Astrocyte (in vitro differentiated cells and primary cell): ENCODE results near the gene DSTN. TPM values are rescaled to one million over a fixed set of nuclear protein-coding genes. Genes with fewer than 3 reads are reported as not detected.
A peak's percentile ranks its signal among the peaks of the same experiment; 100 is the strongest.

Source experiments
- DNase-seq: peaks from one replicate; pipeline ENCODE4 v3.0.0-alpha.2; 2010; ENCODE audit warnings: low read depth
- FAIRE-seq: peaks from 2 replicates; lab custom pipeline; 2011; peaks lifted over from hg19 to GRCh38; lab: Jason Lieb, UNC
- H2AFZ ChIP-seq: 2 replicates; pipeline ENCODE4 v1.6.0; 2012; ENCODE audit warnings: low read depth, low read length, inconsistent platforms
- H3K27ac ChIP-seq: 2 replicates; pipeline ENCODE4 v1.5.1; 2011; ENCODE audit warnings: low read depth, low read length, inconsistent platforms
- H3K27me3 ChIP-seq: 2 replicates; pipeline ENCODE4 v1.6.0; 2011; ENCODE audit warnings: low read length, inconsistent platforms; ENCODE audit not compliant: insufficient read depth
- H3K36me3 ChIP-seq: 2 replicates; pipeline ENCODE4 v1.5.1; 2011; ENCODE audit warnings: low read length, inconsistent platforms; ENCODE audit not compliant: insufficient read depth
- H3K4me1 ChIP-seq: 2 replicates; pipeline ENCODE4 v1.5.1; 2011; ENCODE audit warnings: low read length, inconsistent platforms; ENCODE audit not compliant: insufficient read depth
- H3K4me2 ChIP-seq: 2 replicates; pipeline ENCODE4 v1.6.0; 2012; ENCODE audit warnings: low read length, inconsistent platforms
- H3K4me3 ChIP-seq: 2 replicates; pipeline ENCODE4 v1.5.1; 2011; ENCODE audit warnings: low read depth, mild to moderate bottlenecking, low read length, inconsistent platforms; ENCODE audit not compliant: insufficient read depth
- H3K79me2 ChIP-seq: 2 replicates; pipeline ENCODE4 v1.6.0; 2012; ENCODE audit warnings: mild to moderate bottlenecking, low read length, inconsistent platforms; ENCODE audit not compliant: insufficient read depth
- H3K9ac ChIP-seq: 2 replicates; pipeline ENCODE4 v1.6.0; 2012; ENCODE audit warnings: mild to moderate bottlenecking, low read length, inconsistent platforms
- H3K9me3 ChIP-seq: 2 replicates; pipeline ENCODE4 v1.5.1; 2012; ENCODE audit warnings: low read depth, mild to moderate bottlenecking, low read length, inconsistent platforms; ENCODE audit not compliant: insufficient read depth
- H4K20me1 ChIP-seq: 2 replicates; pipeline ENCODE4 v1.6.0; 2012; ENCODE audit warnings: low read length, inconsistent platforms; ENCODE audit not compliant: insufficient read depth
- H3K27ac Mint-ChIP-seq: one replicate; pipeline ENCODE4 v1.8.0; 2021; ENCODE audit warnings: mild to moderate bottlenecking, mixed read lengths; ENCODE audit not compliant: unreplicated experiment
- H3K27me3 Mint-ChIP-seq: one replicate; pipeline ENCODE4 v1.8.0; 2021; ENCODE audit warnings: low read depth, mixed read lengths; ENCODE audit not compliant: unreplicated experiment
- H3K36me3 Mint-ChIP-seq: one replicate; pipeline ENCODE4 v1.8.0; 2021; ENCODE audit warnings: low read depth, mixed read lengths; ENCODE audit not compliant: unreplicated experiment
- H3K4me1 Mint-ChIP-seq: one replicate; pipeline ENCODE4 v1.8.0; 2021; ENCODE audit warnings: low read depth, mixed read lengths; ENCODE audit not compliant: unreplicated experiment
- H3K4me3 Mint-ChIP-seq: one replicate; pipeline ENCODE4 v1.8.0; 2021; ENCODE audit warnings: mild to moderate bottlenecking, moderate library complexity, mixed read lengths; ENCODE audit not compliant: unreplicated experiment
- H3K9me3 Mint-ChIP-seq: one replicate; pipeline ENCODE4 v1.8.0; 2021; ENCODE audit warnings: mild to moderate bottlenecking, mixed read lengths; ENCODE audit not compliant: unreplicated experiment
- EZH2 ChIP-seq: IDR thresholded peaks from 2 replicates; pipeline ENCODE4 v1.6.1; 2012; ENCODE audit warnings: mild to moderate bottlenecking, low read length, inconsistent platforms; ENCODE audit not compliant: insufficient read depth
- total RNA-seq: library from RNA; stranded (reverse); gene quantifications from 2 replicates; pipeline ENCODE4 v1.2.1, GENCODE V29; 2021
- TF ChIP-seq, protein P1 (sequence below): IDR thresholded peaks from 2 replicates; pipeline ENCODE4 v1.5.1; 2011; ENCODE audit warnings: low read depth, mild to moderate bottlenecking, inconsistent platforms, low read length, moderate library complexity; ENCODE audit not compliant: insufficient read depth

Gene DSTN
- total RNA-seq, 1 donor from 2014 or later: 552 TPM

- TF ChIP-seq, protein P1, sequence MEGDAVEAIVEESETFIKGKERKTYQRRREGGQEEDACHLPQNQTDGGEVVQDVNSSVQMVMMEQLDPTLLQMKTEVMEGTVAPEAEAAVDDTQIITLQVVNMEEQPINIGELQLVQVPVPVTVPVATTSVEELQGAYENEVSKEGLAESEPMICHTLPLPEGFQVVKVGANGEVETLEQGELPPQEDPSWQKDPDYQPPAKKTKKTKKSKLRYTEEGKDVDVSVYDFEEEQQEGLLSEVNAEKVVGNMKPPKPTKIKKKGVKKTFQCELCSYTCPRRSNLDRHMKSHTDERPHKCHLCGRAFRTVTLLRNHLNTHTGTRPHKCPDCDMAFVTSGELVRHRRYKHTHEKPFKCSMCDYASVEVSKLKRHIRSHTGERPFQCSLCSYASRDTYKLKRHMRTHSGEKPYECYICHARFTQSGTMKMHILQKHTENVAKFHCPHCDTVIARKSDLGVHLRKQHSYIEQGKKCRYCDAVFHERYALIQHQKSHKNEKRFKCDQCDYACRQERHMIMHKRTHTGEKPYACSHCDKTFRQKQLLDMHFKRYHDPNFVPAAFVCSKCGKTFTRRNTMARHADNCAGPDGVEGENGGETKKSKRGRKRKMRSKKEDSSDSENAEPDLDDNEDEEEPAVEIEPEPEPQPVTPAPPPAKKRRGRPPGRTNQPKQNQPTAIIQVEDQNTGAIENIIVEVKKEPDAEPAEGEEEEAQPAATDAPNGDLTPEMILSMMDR: no peak
- TF ChIP-seq EZH2: no peak
- Mint-ChIP-seq H3K9me3 (peaks cover under 1% of the 10 kb centered on the region), H3K27me3 (no peaks in the 10 kb centered on the region), H3K4me1 (peaks cover 38% of the 10 kb centered on the region), H3K36me3 (peaks cover 6% of the 10 kb centered on the region), H3K27ac (no peak overlapping the region), H3K4me3 (no peak overlapping the region)
- H3K27me3 ChIP-seq: no peaks in the 10 kb centered on the region
- no peak overlapping the region for H3K9ac ChIP-seq
- peaks cover 19% of the 10 kb centered on the region for H3K4me1 ChIP-seq
- no peak overlapping the region for H3K27ac ChIP-seq
- FAIRE-seq (peak; percentile 39), DNase-seq (no peak)
- H4K20me1 ChIP-seq: peaks cover 98% of the 10 kb centered on the region
- H3K36me3 ChIP-seq: peaks cover 15% of the 10 kb centered on the region
- peaks cover 99% of the 10 kb centered on the region for H3K79me2 ChIP-seq
- no peaks in the 10 kb centered on the region for H3K9me3 ChIP-seq
- no peak overlapping the region for H3K4me2 ChIP-seq
- no peak overlapping the region for H2AFZ ChIP-seq
- no peak overlapping the region for H3K4me3 ChIP-seq
Observed at GRCh38 chr20:17587824-17588223, 17.9 kb downstream of the DSTN start.

- H3K36me3 ChIP-seq: peaks cover 13% of the 10 kb centered on the region
- H2AFZ ChIP-seq: no peak overlapping the region
- H4K20me1 ChIP-seq: peaks cover 98% of the 10 kb centered on the region
- H3K4me3 Mint-ChIP-seq: no peak overlapping the region
- H3K9me3 Mint-ChIP-seq: peaks cover 1% of the 10 kb centered on the region
- no peaks in the 10 kb centered on the region for H3K27me3 Mint-ChIP-seq
- H3K79me2 ChIP-seq: peaks cover 99% of the 10 kb centered on the region
- peaks cover 41% of the 10 kb centered on the region for H3K4me1 Mint-ChIP-seq
- no peak overlapping the region for H3K27ac Mint-ChIP-seq
- FAIRE-seq (no peak), DNase-seq (no peak)
- no peak overlapping the region for H3K9ac ChIP-seq
- peaks cover 8% of the 10 kb centered on the region for H3K36me3 Mint-ChIP-seq
- no peaks in the 10 kb centered on the region for H3K9me3 ChIP-seq
- no peak overlapping the region for H3K27ac ChIP-seq
- H3K27me3 ChIP-seq: no peaks in the 10 kb centered on the region
- TF ChIP-seq, protein P1: no peak
- TF ChIP-seq EZH2: no peak
- H3K4me3 ChIP-seq: no peak overlapping the region
- peaks cover 19% of the 10 kb centered on the region for H3K4me1 ChIP-seq
- H3K4me2 ChIP-seq: peak overlapping the region; percentile 39
Observed at GRCh38 chr20:17589161-17589834, 19.4 kb downstream of the DSTN start.

GRCh38 chr20:17590245-17590644, 20.4 kb downstream of the DSTN start:
- peaks cover 25% of the 10 kb centered on the region for H3K4me1 ChIP-seq
- H3K36me3 Mint-ChIP-seq: peaks cover 8% of the 10 kb centered on the region
- no peak overlapping the region for H3K27ac Mint-ChIP-seq

More at GRCh38 chr20:17590245-17590644, 20.4 kb downstream of the DSTN start:
- FAIRE-seq (peak; percentile 52), DNase-seq (no peak)
- peak overlapping the region; percentile 2 for H3K4me2 ChIP-seq
- H3K4me3 ChIP-seq: no peak overlapping the region
- H4K20me1 ChIP-seq: peaks cover 98% of the 10 kb centered on the region
- peaks cover 99% of the 10 kb centered on the region for H3K79me2 ChIP-seq
- H3K9me3 ChIP-seq: no peaks in the 10 kb centered on the region
- H3K36me3 ChIP-seq: peaks cover 18% of the 10 kb centered on the region
- Mint-ChIP-seq H3K9me3 (peaks cover 1% of the 10 kb centered on the region), H3K4me3 (no peak overlapping the region), H3K27me3 (no peaks in the 10 kb centered on the region), H3K4me1 (peaks cover 46% of the 10 kb centered on the region)
- H2AFZ ChIP-seq: no peak overlapping the region
- no peak overlapping the region for H3K27ac ChIP-seq
- no peak for TF ChIP-seq EZH2
- TF ChIP-seq, protein P1: no peak
- H3K9ac ChIP-seq: no peak overlapping the region
- H3K27me3 ChIP-seq: no peaks in the 10 kb centered on the region
